SJSA1 (cell line): ENCODE measurements around the gene HSFX3. TPM values are rescaled to one million over a fixed set of nuclear protein-coding genes. Genes with fewer than 3 reads are reported as not detected.
"Not testable (repeated sequence)": the region's sequence is repeated elsewhere in the genome, so short reads cannot be mapped to it uniquely, and the experiment has no call there.

ENCODE experiments used
- DNase-seq, 2 experiments: peaks; one replicate each; pipeline ENCODE4 v3.0.0-alpha.2; 2015 to 2020; ENCODE audit warnings: low spot score in 2 of 2, low read depth in 1 of 2
- H3K27ac ChIP-seq: fragments of 250-450 bp; sonication (Bioruptor Pico); 2 replicates; pipeline ENCODE4 v1.5.1; 2020; ENCODE audit warnings: mild to moderate bottlenecking, moderate library complexity
- H3K27me3 ChIP-seq: fragments of 250-450 bp; sonication (Bioruptor Pico); replicated peaks from 2 replicates; pipeline ENCODE4 v1.5.1; 2020; ENCODE audit warnings: mild to moderate bottlenecking, moderate library complexity
- H3K36me3 ChIP-seq: fragments of 250-450 bp; sonication (Bioruptor Pico); 2 replicates; pipeline ENCODE4 v1.5.1; 2020; ENCODE audit warnings: mild to moderate bottlenecking
- H3K4me1 ChIP-seq: fragments of 250-450 bp; sonication (Bioruptor Pico); replicated peaks from 2 replicates; pipeline ENCODE4 v1.6.1; 2021; ENCODE audit warnings: mild to moderate bottlenecking
- H3K4me3 ChIP-seq: fragments of 250-450 bp; sonication (Bioruptor Pico); 2 replicates; pipeline ENCODE4 v1.5.1; 2020; ENCODE audit warnings: mild to moderate bottlenecking
- H3K9me3 ChIP-seq: fragments of 250-450 bp; sonication (Bioruptor Pico); replicated peaks from 2 replicates; pipeline ENCODE4 v1.5.1; 2020; ENCODE audit warnings: mild to moderate bottlenecking
- total RNA-seq: library from RNA; depleted of rRNA; stranded (reverse); fragments of >200 nt; shearing (Covaris generic); gene quantifications from 2 replicates; pipeline ENCODE4 v1.2.3, GENCODE V29; 2014; rRNA removed

HSFX3 gene
- total RNA-seq, 1 experiment from 2014 or later = not detected

- Histone ChIP-seq H3K4me1 (peaks cover 12% of the 10 kb centered on the region), H3K36me3 (peaks cover 19% of the 10 kb centered on the region)
- not testable (repeated sequence) for DNase-seq, H3K4me3 ChIP-seq, H3K9me3 ChIP-seq, H3K27me3 ChIP-seq, H3K27ac ChIP-seq
Measured at GRCh38 chrX:149502923-149503322, 46.8 kb downstream of the HSFX3 start.

GRCh38 chrX:149499766-149500165, 50.0 kb downstream of the HSFX3 start:
- H3K27ac ChIP-seq = no peak overlapping the region
- H3K4me3 ChIP-seq = no peak overlapping the region
- peaks cover 27% of the 10 kb centered on the region for H3K4me1 ChIP-seq
- H3K9me3 ChIP-seq = no peaks in the 10 kb centered on the region
- H3K27me3 ChIP-seq = no peaks in the 10 kb centered on the region
- peaks cover 39% of the 10 kb centered on the region for H3K36me3 ChIP-seq
- DNase-seq = no peak

GRCh38 chrX:149498767-149499166, 51.0 kb downstream of the HSFX3 start:
- Histone ChIP-seq H3K4me3 (no peak overlapping the region), H3K9me3 (no peaks in the 10 kb centered on the region), H3K27me3 (no peaks in the 10 kb centered on the region), H3K27ac (no peak overlapping the region), H3K4me1 (peaks cover 30% of the 10 kb centered on the region), H3K36me3 (peaks cover 47% of the 10 kb centered on the region)
- no peak for DNase-seq

Other genes starting within 250 kb of the HSFX3 start
- gene IDS, start 44.6 kb downstream of the HSFX3 start, total RNA-seq = 18.3 and 18.9 TPM in 2 replicates
- 30.5 and 41.5 TPM in 2 replicates for gene EOLA1, start 8.9 kb downstream of the HSFX3 start, total RNA-seq
- gene MAGEA9B, start 37.5 kb upstream of the HSFX3 start, total RNA-seq = not detected in 2 replicates
- gene HSFX2, start 45.4 kb upstream of the HSFX3 start, total RNA-seq = not detected in 2 replicates
- gene TMEM185A, start 81.9 kb upstream of the HSFX3 start, total RNA-seq = 35.1 and 55.7 TPM in 2 replicates
- gene MAGEA11, start 162.1 kb upstream of the HSFX3 start, total RNA-seq = not detected in 2 replicates
- 0.69 and 1.5 TPM in 2 replicates for gene HSFX1, start 224.1 kb upstream of the HSFX3 start, total RNA-seq
- gene MAGEA9, start 232.0 kb upstream of the HSFX3 start, total RNA-seq = not detected in 2 replicates